Right atrium auricular region (tissue), 2 donors: Measurements from ENCODE around the gene CHODL. TPM values are rescaled to one million over a fixed set of nuclear protein-coding genes. Genes with fewer than 3 reads are reported as not detected.

Experiments used
- DNase-seq: peaks from one replicate; pipeline ENCODE4 v3.0.0-alpha.2; 2019; ENCODE audit warnings: low spot score
- H3K27ac ChIP-seq, 2 donors: fragments of 200-600 bp; sonication (generic); 1 replicate in 1 of 2; 2 replicates in 1 of 2; pipeline ENCODE4 v1.5.1; 2016 to 2019
- H3K27me3 ChIP-seq, 2 donors: fragments of 200-600 bp; sonication (generic); one replicate each; pipeline versions ENCODE4 v1.5.1 to v1.6.0; 2017 to 2019
- H3K36me3 ChIP-seq: fragments of 200-600 bp; sonication (generic); one replicate; pipeline ENCODE4 v1.5.1; 2016
- H3K4me1 ChIP-seq, 2 donors: fragments of 200-600 bp; sonication (generic); one replicate each; pipeline versions ENCODE4 v1.5.1 to v1.6.0; 2017 to 2019
- H3K4me3 ChIP-seq, 2 donors: fragments of 200-600 bp; sonication (generic); 1 replicate in 1 of 2; 2 replicates in 1 of 2; pipeline ENCODE4 v1.5.1; 2017 to 2019; ENCODE audit warnings: mild to moderate bottlenecking in 1 of 2, moderate library complexity in 1 of 2
- H3K9me3 ChIP-seq, 2 donors: fragments of 200-600 bp; sonication (generic); one replicate each; pipeline ENCODE4 v1.5.1; 2019
- total RNA-seq, 2 donors: library from RNA; depleted of rRNA; stranded (reverse); fragments of >200 nt; gene quantifications; one replicate each; pipeline ENCODE4 v1.1.0, GENCODE V29; 2016
- TF ChIP-seq, protein P1 (sequence below), 2 donors: fragments of 200-600 bp; sonication (generic); IDR thresholded peaks; one replicate each; pipeline ENCODE4 v1.5.1; 2019; ENCODE audit warnings: antibody characterized with exemption in 2 of 2

Gene CHODL
- total RNA-seq, 2 donors from 2014 or later, result 1.2 TPM

DNA sequence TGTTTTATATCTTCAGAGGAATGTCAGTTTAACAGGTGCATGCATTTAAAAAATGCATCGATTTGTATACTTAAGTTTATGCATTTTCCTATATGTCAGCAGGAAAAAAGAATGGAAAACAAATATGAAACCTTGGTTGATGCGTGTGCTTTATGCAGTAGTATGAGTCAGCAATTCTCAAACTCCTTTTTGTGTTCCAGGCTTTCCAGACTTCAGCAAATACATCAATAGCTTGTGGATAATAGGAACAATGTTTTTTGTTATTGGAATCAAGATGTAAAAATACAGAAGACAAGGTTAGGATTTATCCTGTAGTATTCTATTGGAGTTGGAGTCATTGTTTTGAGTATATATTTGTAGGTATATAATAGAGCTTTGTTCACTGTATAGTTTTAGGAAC lies 45.2 kb downstream of the CHODL start:
- no peaks in the 10 kb centered on the region for H3K4me1 ChIP-seq
- no peaks in the 10 kb centered on the region for H3K9me3 ChIP-seq
- no peak overlapping the region for H3K4me3 ChIP-seq
- no peak for DNase-seq
- TF ChIP-seq, protein P1, sequence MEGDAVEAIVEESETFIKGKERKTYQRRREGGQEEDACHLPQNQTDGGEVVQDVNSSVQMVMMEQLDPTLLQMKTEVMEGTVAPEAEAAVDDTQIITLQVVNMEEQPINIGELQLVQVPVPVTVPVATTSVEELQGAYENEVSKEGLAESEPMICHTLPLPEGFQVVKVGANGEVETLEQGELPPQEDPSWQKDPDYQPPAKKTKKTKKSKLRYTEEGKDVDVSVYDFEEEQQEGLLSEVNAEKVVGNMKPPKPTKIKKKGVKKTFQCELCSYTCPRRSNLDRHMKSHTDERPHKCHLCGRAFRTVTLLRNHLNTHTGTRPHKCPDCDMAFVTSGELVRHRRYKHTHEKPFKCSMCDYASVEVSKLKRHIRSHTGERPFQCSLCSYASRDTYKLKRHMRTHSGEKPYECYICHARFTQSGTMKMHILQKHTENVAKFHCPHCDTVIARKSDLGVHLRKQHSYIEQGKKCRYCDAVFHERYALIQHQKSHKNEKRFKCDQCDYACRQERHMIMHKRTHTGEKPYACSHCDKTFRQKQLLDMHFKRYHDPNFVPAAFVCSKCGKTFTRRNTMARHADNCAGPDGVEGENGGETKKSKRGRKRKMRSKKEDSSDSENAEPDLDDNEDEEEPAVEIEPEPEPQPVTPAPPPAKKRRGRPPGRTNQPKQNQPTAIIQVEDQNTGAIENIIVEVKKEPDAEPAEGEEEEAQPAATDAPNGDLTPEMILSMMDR (IDR thresholded peaks at IDR 0.05), result no peak
- H3K27me3 ChIP-seq, result no peaks in the 10 kb centered on the region
- no peaks in the 10 kb centered on the region for H3K36me3 ChIP-seq
- H3K27ac ChIP-seq, result no peak overlapping the region

- Histone ChIP-seq H3K4me1 (no peaks in the 10 kb centered on the region), H3K9me3 (no peaks in the 10 kb centered on the region), H3K27ac (no peak overlapping the region), H3K36me3 (no peaks in the 10 kb centered on the region), H3K27me3 (no peaks in the 10 kb centered on the region), H3K4me3 (no peak overlapping the region)
- DNase-seq, result no peak
- TF ChIP-seq, protein P1 (IDR thresholded peaks at IDR 0.05), result no peak
Observed at GRCh38 chr21:18294100-18294499, 49.5 kb downstream of the CHODL start.

DNA sequence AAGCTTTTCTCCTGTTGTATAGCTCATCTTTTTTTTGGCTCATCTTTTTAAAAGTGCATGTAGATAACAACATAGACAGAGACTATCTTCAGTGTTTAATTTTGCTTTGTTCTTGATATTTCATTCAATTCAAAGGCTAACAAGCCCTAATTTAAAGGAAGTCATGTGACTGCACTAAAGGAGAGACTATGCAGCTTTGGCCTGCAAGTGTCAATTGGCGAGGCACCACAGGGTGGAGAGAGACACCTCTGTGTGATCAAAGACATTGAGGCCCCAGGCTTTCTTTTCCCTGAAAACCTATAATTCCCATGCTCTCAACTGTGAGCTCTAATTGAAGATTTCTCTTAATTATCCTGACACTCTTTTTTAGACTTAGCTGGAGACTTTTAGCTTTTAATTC lies 53.6 kb downstream of the CHODL start:
- Histone ChIP-seq H3K4me3 (no peak overlapping the region), H3K4me1 (no peaks in the 10 kb centered on the region), H3K27me3 (no peaks in the 10 kb centered on the region), H3K36me3 (no peaks in the 10 kb centered on the region), H3K9me3 (no peaks in the 10 kb centered on the region), H3K27ac (no peak overlapping the region)
- TF ChIP-seq, protein P1 (IDR thresholded peaks at IDR 0.05), result no peak
- no peak for DNase-seq

Other genes with a start within 250 kb of the CHODL start
- not detected for gene TMPRSS15, start 159.0 kb downstream of the CHODL start, total RNA-seq